TTC549 (cell line): ENCODE data around the gene LMBRD2.
"Not testable (repeated sequence)": the region's sequence is repeated elsewhere in the genome, so short reads cannot be mapped to it uniquely, and the experiment has no call there.

Experiments used
- FAIRE-seq: peaks from 2 replicates; lab custom pipeline; 2012; peaks lifted over from hg19 to GRCh38; lab: Jason Lieb, UNC

Gene LMBRD2

GRCh38 chr5:36151434-36152323 lies at the start of gene LMBRD2, which contains the start of gene SKP2:
LMBRD2 (minus strand) TSS chr5:36151887; CDS start chr5:36143349, 8,538 bp downstream.
SKP2 (plus strand) TSS chr5:36152111; CDS start chr5:36152263, 152 bp downstream.
- FAIRE-seq = peak; percentile 85

- no peak for FAIRE-seq
Measured at GRCh38 chr5:36200513-36200912, 48.8 kb upstream of the LMBRD2 start.

- no peak for FAIRE-seq
Measured at GRCh38 chr5:36199620-36200019, 47.9 kb upstream of the LMBRD2 start.

DNA sequence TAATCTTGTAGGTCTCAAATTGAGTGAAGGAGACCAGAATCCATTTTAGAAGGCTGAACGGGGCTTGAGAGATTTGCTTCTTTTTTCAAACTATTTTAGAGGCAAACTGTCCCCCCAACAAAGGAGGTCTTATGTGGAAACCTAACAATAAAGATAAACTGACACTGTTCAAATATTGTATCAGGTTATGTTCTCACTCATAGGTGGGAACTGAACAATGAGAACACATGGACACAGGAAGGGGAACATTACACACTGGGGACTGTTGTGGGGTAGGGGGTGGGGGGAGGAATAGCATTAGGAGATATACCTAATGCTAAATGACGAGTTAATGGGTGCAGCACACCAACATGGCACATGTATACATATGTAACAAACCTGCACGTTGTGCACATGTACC lies 47.1 kb upstream of the LMBRD2 start:
- not testable (repeated sequence) for FAIRE-seq

DNA sequence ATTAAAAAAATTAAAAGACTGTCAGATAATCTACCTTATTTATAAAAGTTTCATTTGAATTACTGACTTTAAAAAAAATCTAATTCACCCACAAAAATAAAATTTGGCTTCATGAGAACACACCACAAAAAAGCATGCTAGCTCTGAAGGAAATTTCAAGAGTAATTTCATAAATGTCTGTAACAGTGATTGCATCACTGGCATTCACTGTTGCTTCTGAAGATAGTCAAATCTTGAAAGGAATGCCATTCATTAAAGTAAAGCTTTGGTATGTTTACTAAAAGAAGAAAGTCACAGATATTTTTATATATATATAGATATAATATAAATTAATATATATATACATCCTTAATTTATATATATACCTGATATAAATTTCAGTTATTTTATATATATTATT lies 46.6 kb upstream of the LMBRD2 start:
- FAIRE-seq = no peak

DNA sequence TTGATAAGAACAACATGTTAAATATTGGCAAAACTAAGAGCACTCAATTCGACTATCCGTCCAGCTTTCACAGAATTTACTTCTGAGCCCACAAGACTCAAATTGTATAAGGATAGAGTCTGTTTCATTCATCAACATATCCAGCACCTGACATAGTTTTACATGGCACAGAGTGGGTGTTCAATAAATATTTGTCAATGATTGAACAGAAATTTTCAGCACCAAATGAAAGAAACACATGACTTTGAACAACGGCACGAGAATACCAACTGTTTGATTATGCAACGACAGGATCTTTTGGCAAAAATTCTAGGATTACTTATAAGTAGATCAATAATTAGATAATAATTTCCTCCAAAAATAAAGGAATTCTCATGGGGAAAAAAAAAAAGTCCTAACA lies 42.1 kb upstream of the LMBRD2 start:
- no peak for FAIRE-seq

GRCh38 chr5:36184408-36184807 lies 32.7 kb upstream of the LMBRD2 start:
- not testable (repeated sequence) for FAIRE-seq

DNA sequence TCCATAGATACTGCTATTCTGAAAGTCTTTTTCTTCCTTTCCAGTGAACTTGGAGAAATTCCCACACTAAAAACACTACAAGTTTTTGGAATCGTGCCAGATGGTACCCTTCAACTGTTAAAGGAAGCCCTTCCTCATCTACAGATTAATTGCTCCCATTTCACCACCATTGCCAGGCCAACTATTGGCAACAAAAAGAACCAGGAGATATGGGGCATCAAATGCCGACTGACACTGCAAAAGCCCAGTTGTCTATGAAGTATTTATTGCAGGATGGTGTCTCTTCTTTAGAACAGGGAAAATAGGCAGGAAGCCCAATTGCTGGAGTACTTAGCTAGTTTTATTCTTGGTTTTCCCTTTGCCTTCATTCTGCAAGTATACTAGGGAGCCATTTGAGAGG lies 30.1 kb upstream of the LMBRD2 start:
- FAIRE-seq = no peak

- no peak for FAIRE-seq
Measured at GRCh38 chr5:36180556-36181350, 29.1 kb upstream of the LMBRD2 start.

DNA sequence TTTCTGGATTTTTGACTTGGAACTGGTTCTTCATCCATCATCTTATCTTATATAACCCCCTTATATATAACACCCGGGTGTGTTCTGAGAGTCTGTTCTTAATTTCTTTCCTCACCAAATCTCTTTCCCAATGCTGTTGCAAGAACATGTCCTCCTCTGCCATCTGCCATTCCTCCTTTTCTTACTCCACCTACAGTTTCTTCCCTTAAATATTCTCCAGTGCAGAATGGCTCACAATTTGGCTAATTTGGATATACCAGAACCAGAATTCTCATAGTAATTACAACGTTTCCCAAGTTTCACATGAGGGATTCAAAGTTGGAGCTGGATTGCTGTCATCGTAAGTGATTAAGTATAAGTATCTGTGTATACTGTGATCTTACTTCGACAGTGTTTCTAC lies 28.3 kb upstream of the LMBRD2 start:
- FAIRE-seq = no peak

DNA sequence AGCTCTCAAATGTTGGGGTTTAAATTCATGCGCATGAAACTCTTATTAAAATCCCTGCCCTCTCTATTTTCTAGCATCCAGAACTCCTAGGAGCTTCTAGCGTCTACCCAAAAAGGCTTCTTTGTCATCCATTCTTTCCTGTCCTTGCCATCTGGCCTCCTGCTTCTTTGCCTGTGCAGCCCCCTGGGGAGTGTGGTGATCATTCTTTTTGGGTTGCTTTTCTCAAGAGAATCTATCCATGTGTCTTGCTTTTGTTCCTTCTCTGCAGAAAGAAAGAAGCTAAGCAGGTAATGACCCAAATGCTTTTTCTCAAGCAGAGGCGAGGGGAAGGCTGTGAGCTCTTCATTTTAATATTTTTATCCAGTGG lies 26.8 kb upstream of the LMBRD2 start:
- no peak for FAIRE-seq

GRCh38 chr5:36177715-36178523 lies 26.2 kb upstream of the LMBRD2 start:
- FAIRE-seq = peak; percentile 17

- no peak for FAIRE-seq
Measured at GRCh38 chr5:36177154-36177553, 25.5 kb upstream of the LMBRD2 start.

GRCh38 chr5:36175043-36175442 lies 23.4 kb upstream of the LMBRD2 start:
- FAIRE-seq = no peak

- FAIRE-seq = no peak
Measured at GRCh38 chr5:36174119-36174518, 22.4 kb upstream of the LMBRD2 start.

- FAIRE-seq = no peak
Measured at GRCh38 chr5:36173426-36173825, 21.7 kb upstream of the LMBRD2 start.

GRCh38 chr5:36172599-36172998 lies 20.9 kb upstream of the LMBRD2 start:
- no peak for FAIRE-seq

DNA sequence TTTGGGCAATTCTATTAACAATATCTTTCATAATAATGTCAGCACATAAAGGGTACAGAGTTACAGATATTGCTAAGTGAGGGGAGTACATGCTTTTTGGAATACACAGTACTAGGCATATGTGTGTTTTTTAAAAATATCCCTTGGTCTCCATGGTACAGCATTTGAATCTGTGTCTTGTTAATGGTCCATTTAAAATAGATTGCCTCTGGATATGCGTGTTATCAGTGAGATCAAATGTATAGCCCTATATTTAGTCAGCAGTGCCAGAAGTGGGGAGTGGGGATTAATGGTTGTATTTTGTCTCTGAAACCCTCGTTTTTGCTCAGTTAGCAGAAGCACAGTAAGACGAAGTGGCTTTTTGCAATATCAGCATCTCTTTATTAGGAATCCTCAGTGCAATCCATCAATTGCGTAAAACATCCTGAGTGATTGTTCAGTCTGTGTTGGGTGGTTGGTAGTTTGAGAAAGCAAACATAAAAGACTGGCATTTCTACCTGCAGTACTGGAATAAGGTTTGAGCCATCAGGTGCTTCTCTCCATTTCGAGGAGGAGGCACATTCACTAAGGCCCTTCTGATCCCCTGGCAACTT lies 19.2 kb upstream of the LMBRD2 start:
- no peak for FAIRE-seq

DNA sequence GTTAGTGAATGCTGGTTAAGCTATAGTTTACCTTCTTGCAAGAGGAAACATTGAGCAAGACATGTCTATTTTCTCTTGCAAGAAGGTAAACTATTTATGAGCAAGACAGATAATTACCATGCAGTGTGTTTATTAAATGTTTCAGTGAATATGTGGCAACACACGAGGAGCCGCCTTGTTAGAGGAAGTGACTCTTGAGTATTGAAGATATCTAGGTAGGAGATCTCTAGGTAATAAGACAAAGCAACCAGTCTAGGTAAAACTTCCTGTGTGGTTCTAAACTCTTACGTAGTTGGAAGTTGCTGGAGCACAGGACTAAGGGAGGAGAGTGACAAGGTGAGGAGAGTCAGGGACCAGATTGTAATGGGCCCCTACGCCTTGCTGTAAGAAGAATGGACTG lies 17.1 kb upstream of the LMBRD2 start:
- FAIRE-seq = no peak

DNA sequence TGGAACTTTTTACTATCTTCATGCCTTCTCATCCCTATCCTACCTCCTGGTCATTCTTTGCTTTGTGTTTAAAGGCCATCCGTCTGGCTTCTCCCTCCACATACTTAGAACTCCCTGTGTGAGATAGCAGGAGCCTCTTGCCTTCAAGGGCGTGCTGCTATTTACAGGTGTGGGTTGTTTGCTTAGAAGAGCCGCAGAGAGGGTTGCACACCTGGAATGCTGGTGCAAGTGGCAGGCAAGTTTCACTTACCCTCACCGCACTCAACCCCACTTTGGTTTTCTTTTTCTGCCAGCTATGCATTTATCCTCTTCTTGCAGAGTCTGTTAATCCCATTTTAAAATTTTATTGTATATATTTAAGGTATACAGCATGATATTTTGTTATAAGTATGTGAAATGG lies 12.8 kb upstream of the LMBRD2 start:
- FAIRE-seq = no peak

DNA sequence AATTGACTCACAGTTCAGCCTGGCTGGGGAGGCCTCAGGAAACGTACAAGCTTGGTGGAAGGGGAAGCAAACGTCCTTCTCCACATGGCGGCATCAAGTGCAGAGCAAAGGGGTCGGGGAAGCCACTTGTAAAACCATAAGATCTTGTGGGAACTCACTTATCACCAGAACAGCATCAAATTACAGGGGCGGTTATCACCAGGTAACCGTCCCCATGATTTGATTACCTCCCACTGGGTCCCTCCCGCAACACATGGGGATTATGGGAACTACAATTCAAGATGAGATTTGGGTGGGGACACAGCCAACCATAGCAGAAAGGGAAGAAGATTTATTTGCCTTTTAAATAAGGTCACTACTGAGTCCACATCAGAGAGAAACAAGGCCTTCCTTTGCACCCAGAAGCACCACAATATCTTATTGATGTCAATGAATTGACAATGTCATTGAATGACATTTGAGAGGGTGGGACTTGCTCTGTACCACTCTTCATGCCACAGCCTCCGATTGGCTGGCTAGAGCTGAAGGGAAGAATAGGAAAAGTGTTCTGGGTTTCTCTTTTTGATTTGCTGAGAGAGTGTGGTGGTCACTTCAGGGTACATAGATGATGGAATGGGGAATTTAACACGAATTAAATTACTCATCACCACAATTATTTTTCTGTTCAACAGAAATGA lies 11.3 kb upstream of the LMBRD2 start:
- FAIRE-seq = no peak

GRCh38 chr5:36161361-36161760 lies 9.7 kb upstream of the LMBRD2 start:
- FAIRE-seq = no peak
